ENCODE data around the gene GTPBP1. TPM values are rescaled to one million over a fixed set of nuclear protein-coding genes. Genes with fewer than 3 reads are reported as not detected.
A peak's percentile ranks its signal among the peaks of the same experiment; 100 is the strongest.

Gene GTPBP1
- total and polyA plus RNA-seq, 2 of the 13 experiments (the other 11 are each of a cell fraction or from before 2014, with no cell fraction given): 22.3 to 27.0 TPM

- peak overlapping the region; percentile 42; the same call in 1 of the 2 replicates for H3K4me2 ChIP-seq (ENCODE audit: low read depth, low read length)
- no peak overlapping the region for H3K4me3 ChIP-seq (replicated peaks in 1 of 3; ENCODE audit: insufficient read depth in 1 of 3, low read depth in 2 of 3, low read length in 3 of 3)
- ChIA-PET CTCF (ENCODE audit: low intra/inter-chr PET ratio, low total read pairs) (no interaction called here), POLR2A (no interaction called here)
- peaks cover 1 to 19% of the 10 kb centered on the region in 2 experiments; a peak in 4 of 5 replicates for H3K27me3 ChIP-seq (ENCODE audit: control insufficient read depth in 1 of 2, insufficient read depth in 2 of 2, low read length in 2 of 2)
- no peaks in the 10 kb centered on the region for H3K9me3 ChIP-seq (ENCODE audit: low read length)
- FAIRE-seq: no peak
- WGBS (ENCODE audit: low lambda C conversion rate): 6% methylated on average over 10 of the region's 11 CpGs
- TF ChIP-seq POGK (CRISPR knock-in tag; conservative IDR thresholded peaks at IDR 0.05) (no peak), HNRNPL (IDR thresholded peaks at IDR 0.05; ENCODE audit: low read depth, low read length) (0 out of 2 replicates have a peak, but pooled peaks have one; percentile 34), ZNF687 (CRISPR knock-in tag; IDR thresholded peaks at IDR 0.05) (peak; percentile 26; the same call in 1 of the 2 replicates)
- no peak overlapping the region for H3K9ac ChIP-seq (ENCODE audit: insufficient read depth, low read depth, low read length)
- in situ Hi-C loops (cut with HindIII; ENCODE audit: extremely low pct_ligation_motif_present, low pct_unique_long_range_greater_than_20kb) (no loop called here), intact Hi-C loops (cut with micrococcal nuclease; ENCODE audit: unreplicated experiment) (loop anchor here (10.0 kb wide), 2 partner anchors 82 to 242 kb away; partner anchors contain the start of gene NPTXR)
- H2AFZ ChIP-seq (ENCODE audit: low read length): no peak overlapping the region
- no peak for DNase-seq (ENCODE audit: low spot score)
- no peaks in the 10 kb centered on the region for H3K36me3 ChIP-seq (replicated peaks in 1 of 2; ENCODE audit: control insufficient read depth in 1 of 2, insufficient read depth in 2 of 2, low read length in 2 of 2)
- H3K4me1 ChIP-seq (ENCODE audit: insufficient read depth, low read length): peaks cover 75% of the 10 kb centered on the region
- BruUV-seq (replicated peaks): no TSS peak
- no peaks in the 10 kb centered on the region for H3K79me2 ChIP-seq (ENCODE audit: insufficient read depth, low read length)
- no peak for ATAC-seq
- H4K20me1 ChIP-seq (ENCODE audit: insufficient read depth, low read length): no peaks in the 10 kb centered on the region
- no peak overlapping the region for H3K27ac ChIP-seq (ENCODE audit: extremely low read length, insufficient read depth, low read length)
Measured at GRCh38 chr22:38762551-38762983, 56.8 kb downstream of the GTPBP1 start.
